Stimulated activated CD4-positive, alpha-beta T cell treated with anti-CD3 and anti-CD28 coated beads, Interleukin-15, amount 100 ng/mL, for 1 hour (primary cell): ENCODE data around the gene MTUS2.

ENCODE experiments used
- DNase-seq, 2 donors: peaks; one replicate each; pipeline ENCODE4 v3.0.0-alpha.2; 2020; ENCODE audit warnings: low read depth in 1 of 2, low spot score in 1 of 2

The MTUS2 gene

GRCh38 chr13:29103065-29103800 lies 283.1 kb downstream of the MTUS2 start:
- no peak for DNase-seq

- no peak for DNase-seq
Observed at GRCh38 chr13:29104461-29104860, 284.3 kb downstream of the MTUS2 start.

GRCh38 chr13:29105779-29106178 lies 285.6 kb downstream of the MTUS2 start:
- no peak for DNase-seq

GRCh38 chr13:29106651-29107050 lies 286.5 kb downstream of the MTUS2 start:
- no peak for DNase-seq

- no peak for DNase-seq
Observed at GRCh38 chr13:29108068-29108786, 288.1 kb downstream of the MTUS2 start.

GRCh38 chr13:29109987-29110386 lies 289.8 kb downstream of the MTUS2 start:
- DNase-seq, result no peak

- no peak for DNase-seq
Observed at GRCh38 chr13:29111446-29111845, 291.3 kb downstream of the MTUS2 start.

- no peak for DNase-seq
Observed at GRCh38 chr13:29115842-29116241, 295.7 kb downstream of the MTUS2 start.

GRCh38 chr13:29117663-29118062 lies 297.5 kb downstream of the MTUS2 start:
- DNase-seq, result no peak

- no peak for DNase-seq
Observed at GRCh38 chr13:29118471-29118870, 298.3 kb downstream of the MTUS2 start.

GRCh38 chr13:29125191-29125933 lies 305.2 kb downstream of the MTUS2 start:
- no peak for DNase-seq

- no peak for DNase-seq
Observed at GRCh38 chr13:29125934-29126424, 305.8 kb downstream of the MTUS2 start.

GRCh38 chr13:29129616-29130015 lies 309.5 kb downstream of the MTUS2 start:
- no peak for DNase-seq

GRCh38 chr13:29131159-29131558 lies 311.0 kb downstream of the MTUS2 start:
- no peak for DNase-seq

DNA sequence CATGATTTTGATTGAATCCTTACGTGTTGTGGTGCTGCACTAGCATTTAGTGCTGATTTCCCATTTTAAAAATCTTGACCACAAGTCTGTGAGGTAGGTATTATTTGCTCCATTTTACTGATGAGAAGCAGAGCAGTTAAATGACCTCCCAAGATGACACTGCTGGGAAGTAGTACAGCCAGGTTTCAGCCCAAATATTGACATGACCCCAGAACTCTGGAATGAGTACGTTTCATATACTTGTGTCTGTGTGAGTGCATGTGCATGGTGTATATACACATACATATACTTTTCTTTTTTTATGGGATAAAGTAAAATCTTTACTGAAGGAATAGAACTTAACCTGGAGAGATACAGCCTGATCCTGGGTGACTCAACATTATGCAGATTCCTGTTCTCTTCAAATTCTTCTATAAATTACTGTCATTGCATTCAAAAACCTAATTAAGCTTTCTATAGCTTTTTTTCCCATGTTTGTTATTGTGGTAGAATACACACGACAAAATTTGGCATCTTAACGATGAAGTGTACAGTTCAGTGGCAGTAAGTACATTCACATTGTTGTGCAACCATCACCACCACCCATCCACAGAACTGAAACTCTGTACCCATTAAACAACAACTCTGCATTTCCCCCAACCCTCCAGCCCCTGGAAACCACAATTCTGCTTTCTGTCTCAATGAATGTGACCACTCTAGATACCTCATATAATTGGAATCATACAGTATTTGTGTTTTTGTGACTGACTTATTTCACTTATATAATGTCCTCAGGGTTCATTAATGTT lies 311.9 kb downstream of the MTUS2 start:
- no peak for DNase-seq

- no peak for DNase-seq
Observed at GRCh38 chr13:29136341-29136740, 316.2 kb downstream of the MTUS2 start.

- DNase-seq, result no peak
Observed at GRCh38 chr13:29137016-29137415, 316.9 kb downstream of the MTUS2 start.

DNA sequence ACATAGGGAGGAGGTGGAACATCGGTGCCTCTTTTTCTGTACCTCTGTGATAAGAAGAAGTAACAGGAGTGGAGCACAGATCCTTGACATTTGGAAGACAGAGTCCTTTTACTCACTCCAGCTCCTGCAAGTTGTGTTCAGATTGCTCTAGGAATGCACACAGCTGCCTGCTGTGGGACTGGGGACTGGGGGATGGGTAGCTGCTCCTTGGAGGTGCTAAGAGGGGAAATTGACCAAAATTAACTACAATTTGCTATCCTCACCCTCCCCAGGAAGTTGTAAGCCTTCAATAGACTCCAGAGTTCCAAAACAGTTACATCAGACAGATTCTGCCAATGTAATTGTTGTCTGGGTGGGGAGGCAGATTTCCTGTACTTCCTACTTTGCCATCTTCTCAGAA lies 317.9 kb downstream of the MTUS2 start:
- no peak for DNase-seq

- DNase-seq, result no peak
Observed at GRCh38 chr13:29140277-29140676, 320.1 kb downstream of the MTUS2 start.

DNA sequence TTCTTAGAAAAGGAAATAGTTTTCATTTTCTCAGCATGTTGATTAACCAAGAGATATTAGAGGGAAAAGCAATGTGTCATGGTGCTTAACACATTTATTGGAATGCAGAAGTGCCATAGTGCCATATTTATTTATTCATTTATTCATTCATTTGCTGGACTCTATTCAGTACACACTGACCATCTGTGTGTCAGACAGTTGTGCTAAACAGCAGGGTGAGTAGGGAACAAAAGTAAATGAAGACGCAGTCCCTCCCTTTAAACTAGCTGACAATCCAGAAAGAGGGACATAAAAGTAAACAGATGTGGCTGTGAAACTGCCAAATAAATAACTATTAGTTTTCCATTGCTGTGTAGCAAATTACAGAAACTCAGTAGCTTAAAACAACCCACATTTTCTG lies 323.7 kb downstream of the MTUS2 start:
- no peak for DNase-seq

GRCh38 chr13:29154390-29154789 lies 334.3 kb downstream of the MTUS2 start:
- DNase-seq, result no peak
